Spleen (tissue), 11 donors: ENCODE data around the gene SEC24D. TPM values are rescaled to one million over a fixed set of nuclear protein-coding genes. Genes with fewer than 3 reads are reported as not detected.

Experiments used
- DNase-seq: peaks from one replicate; pipeline ENCODE4 v3.0.0-alpha.2; 2020
- H3K27ac ChIP-seq, 8 donors: fragments of 200-600 bp; sonication (generic) in 7 of 8; 1 replicate in 4 of 8; 2 replicates in 4 of 8; pipeline versions ENCODE4 v1.5.0 to v1.8.0; 2016 to 2021; ENCODE audit warnings: inconsistent platforms in 4 of 8, mild to moderate bottlenecking in 4 of 8, moderate library complexity in 1 of 8
- H3K27me3 ChIP-seq, 7 donors: fragments of 200-600 bp; sonication (generic) in 6 of 7; replicated peaks in 1 of 7; 1 replicate in 4 of 7; 2 replicates in 3 of 7; pipeline versions ENCODE4 v1.5.0 to v1.8.0; 2016 to 2021; ENCODE audit warnings: inconsistent platforms in 3 of 7, mild to moderate bottlenecking in 1 of 7
- H3K36me3 ChIP-seq, 6 donors: fragments of 200-600 bp; sonication (generic) in 5 of 6; 1 replicate in 4 of 6; 2 replicates in 2 of 6; pipeline versions ENCODE4 v1.5.0 to v1.8.0; 2016 to 2021; ENCODE audit warnings: inconsistent platforms in 2 of 6
- H3K4me1 ChIP-seq, 6 donors: fragments of 200-600 bp; sonication (generic) in 5 of 6; 1 replicate in 3 of 6; 2 replicates in 3 of 6; pipeline versions ENCODE4 v1.5.0 to v1.8.0; 2016 to 2021; ENCODE audit warnings: inconsistent platforms in 3 of 6
- H3K4me3 ChIP-seq, 8 donors: fragments of 200-600 bp; sonication (generic) in 7 of 8; 1 replicate in 4 of 8; 2 replicates in 4 of 8; pipeline versions ENCODE4 v1.5.0 to v1.8.0; 2016 to 2021; ENCODE audit warnings: inconsistent platforms in 4 of 8, mild to moderate bottlenecking in 4 of 8, moderate library complexity in 2 of 8
- H3K9me3 ChIP-seq, 8 donors: fragments of 200-600 bp; sonication (generic) in 7 of 8; 1 replicate in 4 of 8; 2 replicates in 4 of 8; pipeline versions ENCODE4 v1.5.0 to v1.8.0; 2016 to 2021; ENCODE audit warnings: inconsistent platforms in 4 of 8
- CTCF ChIP-seq, 11 experiments: fragments of 200-600 bp in 7 of 11; fragments of 450-650 bp in 4 of 11; sonication (generic) in 4 of 11; IDR thresholded peaks in 8 of 11; conservative IDR thresholded peaks in 3 of 11; 1 replicate in 7 of 11; 2 replicates in 4 of 11; pipeline versions ENCODE4 v1.4.0 to v1.8.0; 2016 to 2021; ENCODE audit warnings: antibody characterized with exemption in 11 of 11, inconsistent platforms in 4 of 11, mild to moderate bottlenecking in 1 of 11
- POLR2A ChIP-seq, 3 donors: fragments of 450-650 bp; IDR thresholded peaks; one replicate each; pipeline ENCODE4 v1.5.1; 2017; ENCODE audit warnings: antibody characterized with exemption in 3 of 3, mild to moderate bottlenecking in 1 of 3
- POLR2AphosphoS5 ChIP-seq, 3 donors: sonication (generic); formaldehyde crosslinking; IDR thresholded peaks; one replicate each; pipeline ENCODE4 v1.5.1; 2017; ENCODE audit warnings: antibody characterized with exemption in 3 of 3
- WGBS, 5 donors: extraction: QIAGEN DNeasy Blood & Tissue Kit in 3 of 5; methylation state at CpG; one replicate each; pipeline versions ENCODE4 v1.1.5 to v1.1.7; 2013 to 2018; 5-methylcytosine and 5-hydroxymethylcytosine counted together
- intact Hi-C: fragments of 100-400 bp; cut with DNase I; formaldehyde crosslinking; loops from one replicate; pipeline ENCODE4 v1.15.0; 2023; ENCODE audit warnings: low total_unique reads
- polyA plus RNA-seq, 3 donors: library from polyadenylated mRNA; stranded (reverse); fragments of 200-250 nt; gene quantifications; one replicate each; pipeline ENCODE4 v1.2.1, GENCODE V29; 2013
- total RNA-seq, 7 donors: library from RNA; depleted of rRNA in 3 of 7; stranded (reverse); fragments of >200 nt in 3 of 7; fragmentation: NEBNext Ultra II Directional in 4 of 7; extraction: Animal tissue kit (Norgen Biotek cat#: 25700) in 4 of 7; gene quantifications; one replicate each; pipeline versions ENCODE4 v1.1.0 to v1.2.1, GENCODE V29; 2016 to 2021
- donor health status: healthy with polysubstance abuse.
- donor health status: DM: no; HTN: no; CAD: no; lungs with moderate emphysema.
- donor health status: DM: no; HTN: no; CAD: no.
- donor health status: Bipolar disorder and iron deficiency.
- donor health status: healthy.
- donor health status: DM: no; HTN: no; CAD: no.
- donor health status: DM: yes; HTN: yes; CAD: no.

Gene SEC24D
- total and polyA plus RNA-seq, 10 donors, result 5.2 to 75.8 (median 55.2) TPM

GRCh38 chr4:118721752-118722151, 114.2 kb downstream of the SEC24D start:
- intact Hi-C loops, result no loop called here
- 91 to 100% (median 100%) methylated on average over 1 of the region's 1 CpG for WGBS, 5 donors
- Histone ChIP-seq H3K27me3 (no peaks in the 10 kb centered on the region), H3K4me1 (no peaks in the 10 kb centered on the region), H3K4me3 (no peak overlapping the region), H3K9me3 (no peaks in the 10 kb centered on the region), H3K36me3 (peaks cover 3 to 87% (median 29%) of the 10 kb centered on the region in 6 donors), H3K27ac (no peak overlapping the region)
- no peak for DNase-seq
- no peak for TF ChIP-seq CTCF (IDR thresholded peaks at IDR 0.05 in 8 of 11, conservative IDR thresholded peaks at IDR 0.05 in 3 of 11)
- TF ChIP-seq POLR2AphosphoS5 (IDR thresholded peaks at IDR 0.05), result no peak
- no peak for TF ChIP-seq POLR2A (IDR thresholded peaks at IDR 0.05)

- Histone ChIP-seq H3K27me3 (no peaks in the 10 kb centered on the region), H3K4me3 (no peak overlapping the region), H3K27ac (no peak overlapping the region), H3K9me3 (no peaks in the 10 kb centered on the region), H3K4me1 (no peaks in the 10 kb centered on the region), H3K36me3 (peaks cover under 1 to 70% (median 10%) of the 10 kb centered on the region in 6 donors)
- TF ChIP-seq POLR2A (IDR thresholded peaks at IDR 0.05) (no peak), CTCF (IDR thresholded peaks at IDR 0.05 in 8 of 11, conservative IDR thresholded peaks at IDR 0.05 in 3 of 11) (no peak), POLR2AphosphoS5 (IDR thresholded peaks at IDR 0.05) (no peak)
- intact Hi-C loops, result no loop called here
- DNase-seq, result no peak
- 92 to 97% (median 96%) methylated on average over 4 of the region's 4 CpGs for WGBS, 5 donors
Measured at GRCh38 chr4:118718511-118719170, 117.3 kb downstream of the SEC24D start.

- TF ChIP-seq CTCF (IDR thresholded peaks at IDR 0.05 in 8 of 11, conservative IDR thresholded peaks at IDR 0.05 in 3 of 11), result no peak
- no peak for TF ChIP-seq POLR2A (IDR thresholded peaks at IDR 0.05)
- TF ChIP-seq POLR2AphosphoS5 (IDR thresholded peaks at IDR 0.05), result no peak
- 79 to 88% (median 82%) methylated on average over 3 of the region's 3 CpGs for WGBS, 5 donors
- intact Hi-C loops, result no loop called here
Measured at GRCh38 chr4:118716304-118716703, 119.6 kb downstream of the SEC24D start.

GRCh38 chr4:118714682-118715081, 121.2 kb downstream of the SEC24D start:
- H3K27me3 ChIP-seq, result no peaks in the 10 kb centered on the region
- no peak overlapping the region for H3K27ac ChIP-seq
- H3K9me3 ChIP-seq, result no peaks in the 10 kb centered on the region
- DNase-seq, result no peak
- WGBS, 5 donors, result 93 to 95% (median 94%) methylated on average over 4 of the region's 4 CpGs
- intact Hi-C loops, result no loop called here
- no peak for TF ChIP-seq POLR2A (IDR thresholded peaks at IDR 0.05)
- no peak for TF ChIP-seq CTCF (IDR thresholded peaks at IDR 0.05 in 8 of 11, conservative IDR thresholded peaks at IDR 0.05 in 3 of 11)
- no peak for TF ChIP-seq POLR2AphosphoS5 (IDR thresholded peaks at IDR 0.05)
- H3K36me3 ChIP-seq, result peaks cover 0 to 69% (median 19%) of the 10 kb centered on the region in 6 donors
- H3K4me3 ChIP-seq, result no peak overlapping the region
- H3K4me1 ChIP-seq, result no peaks in the 10 kb centered on the region

More at GRCh38 chr4:118716304-118716703, 119.6 kb downstream of the SEC24D start:
- DNase-seq, result no peak
- no peak overlapping the region for H3K27ac ChIP-seq
- H3K27me3 ChIP-seq, result no peaks in the 10 kb centered on the region
- H3K4me1 ChIP-seq, result no peaks in the 10 kb centered on the region
- peaks cover 0 to 69% (median 6%) of the 10 kb centered on the region in 6 donors for H3K36me3 ChIP-seq
- no peaks in the 10 kb centered on the region for H3K9me3 ChIP-seq
- no peak overlapping the region for H3K4me3 ChIP-seq
